Raji (cell line): ENCODE data around the gene RPH3AL.

Experiments
- POLR2A ChIP-seq: IDR thresholded peaks from 2 replicates; pipeline ENCODE4 v1.6.1; 2011; ENCODE audit warnings: low read depth, low read length, control low read depth; ENCODE audit not compliant: insufficient read depth

The RPH3AL gene

DNA sequence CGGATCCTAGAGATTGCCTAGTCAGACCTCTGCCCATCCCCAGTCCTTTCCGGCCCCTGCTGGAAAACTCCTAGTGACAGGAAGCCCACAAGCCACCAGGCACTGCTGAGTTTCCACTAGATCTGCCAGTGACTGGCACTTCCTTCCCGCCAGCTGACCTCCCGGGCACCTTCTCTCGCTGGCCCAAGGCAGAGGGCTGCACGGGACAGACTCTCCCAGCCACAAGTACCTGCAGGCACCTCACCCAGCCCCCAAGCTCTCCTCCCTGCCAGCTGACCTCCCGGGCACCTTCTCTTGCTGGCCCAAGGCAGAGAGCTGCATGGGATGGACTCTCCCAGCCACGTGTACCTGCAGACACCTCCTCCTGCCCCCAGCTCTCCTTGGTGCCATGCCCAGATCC, 104.8 kb downstream of the RPH3AL start:
- no peak for TF ChIP-seq POLR2A

- TF ChIP-seq POLR2A, result no peak
These were observed 105.7 kb downstream of the RPH3AL start for GRCh38 chr17:246851-247421.

DNA sequence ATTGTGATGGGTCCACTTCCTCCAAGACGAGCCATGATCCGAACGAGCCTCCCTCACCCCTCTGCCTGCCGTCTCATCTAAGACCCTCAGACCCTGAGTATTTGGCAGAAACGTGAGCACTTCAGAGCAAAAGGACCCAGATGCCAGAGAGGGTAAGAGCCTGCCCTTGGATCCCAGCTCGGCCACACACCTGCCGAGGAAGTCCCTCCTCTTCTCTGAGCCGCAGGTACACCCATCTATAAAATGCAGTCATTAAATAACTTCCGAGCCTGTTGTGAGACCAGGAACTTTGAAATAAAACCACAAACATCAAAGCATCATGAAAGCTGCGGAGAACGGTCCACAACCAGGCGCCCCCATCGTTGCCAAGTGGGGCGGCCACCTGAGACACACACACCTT, 106.4 kb downstream of the RPH3AL start:
- TF ChIP-seq POLR2A, result no peak

GRCh38 chr17:245611-246010, 107.0 kb downstream of the RPH3AL start:
- no peak for TF ChIP-seq POLR2A

- TF ChIP-seq POLR2A, result no peak
These were observed 107.6 kb downstream of the RPH3AL start for GRCh38 chr17:245020-245419.

- no peak for TF ChIP-seq POLR2A
These were observed 113.7 kb downstream of the RPH3AL start for GRCh38 chr17:238964-239259.

DNA sequence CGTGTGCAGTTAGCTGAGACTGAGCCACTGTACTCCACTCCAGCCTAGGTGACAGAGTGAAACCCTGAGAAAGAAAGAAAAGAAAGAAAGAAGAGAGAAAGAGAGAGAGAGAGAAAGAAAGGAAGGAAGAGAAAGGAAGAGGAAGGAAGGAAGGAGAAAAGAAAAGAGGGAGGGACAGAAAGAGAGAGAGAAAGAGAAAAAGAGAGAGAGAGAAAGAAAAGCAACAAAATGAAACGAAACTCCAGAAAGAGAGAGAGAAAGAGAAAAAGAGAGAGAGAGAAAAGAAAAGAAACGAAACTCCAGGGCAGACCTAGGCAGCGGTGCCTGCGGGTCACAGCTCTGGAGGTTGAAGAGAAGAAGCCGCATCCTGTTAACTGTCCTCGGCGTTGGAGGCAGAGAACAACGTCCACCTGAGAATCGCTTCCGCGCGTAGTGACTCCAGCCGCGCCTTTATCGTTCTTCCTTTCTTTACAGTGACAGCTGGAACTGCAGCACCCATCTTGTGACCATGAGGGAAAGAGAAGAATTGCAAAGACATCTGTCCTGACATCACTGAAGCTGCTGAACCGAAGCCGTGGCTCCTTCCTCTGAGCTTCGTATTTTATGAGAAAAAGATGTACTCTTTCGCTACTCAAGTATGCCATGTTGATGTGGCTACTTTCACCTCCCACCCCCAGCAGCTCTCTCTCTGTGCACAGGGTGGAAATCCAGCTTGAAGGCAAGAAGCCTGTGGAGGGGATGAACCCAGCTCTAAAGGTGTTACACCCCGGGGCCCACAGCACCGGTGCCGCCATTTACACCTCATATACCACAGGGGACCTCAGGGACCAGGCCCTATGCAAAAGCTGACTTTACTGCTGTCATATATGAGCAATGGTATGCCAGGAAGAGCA, 114.3 kb downstream of the RPH3AL start:
- no peak for TF ChIP-seq POLR2A

- TF ChIP-seq POLR2A, result no peak
These were observed 115.1 kb downstream of the RPH3AL start for GRCh38 chr17:237406-237955.

- no peak for TF ChIP-seq POLR2A
These were observed 115.8 kb downstream of the RPH3AL start for GRCh38 chr17:236641-237405.

DNA sequence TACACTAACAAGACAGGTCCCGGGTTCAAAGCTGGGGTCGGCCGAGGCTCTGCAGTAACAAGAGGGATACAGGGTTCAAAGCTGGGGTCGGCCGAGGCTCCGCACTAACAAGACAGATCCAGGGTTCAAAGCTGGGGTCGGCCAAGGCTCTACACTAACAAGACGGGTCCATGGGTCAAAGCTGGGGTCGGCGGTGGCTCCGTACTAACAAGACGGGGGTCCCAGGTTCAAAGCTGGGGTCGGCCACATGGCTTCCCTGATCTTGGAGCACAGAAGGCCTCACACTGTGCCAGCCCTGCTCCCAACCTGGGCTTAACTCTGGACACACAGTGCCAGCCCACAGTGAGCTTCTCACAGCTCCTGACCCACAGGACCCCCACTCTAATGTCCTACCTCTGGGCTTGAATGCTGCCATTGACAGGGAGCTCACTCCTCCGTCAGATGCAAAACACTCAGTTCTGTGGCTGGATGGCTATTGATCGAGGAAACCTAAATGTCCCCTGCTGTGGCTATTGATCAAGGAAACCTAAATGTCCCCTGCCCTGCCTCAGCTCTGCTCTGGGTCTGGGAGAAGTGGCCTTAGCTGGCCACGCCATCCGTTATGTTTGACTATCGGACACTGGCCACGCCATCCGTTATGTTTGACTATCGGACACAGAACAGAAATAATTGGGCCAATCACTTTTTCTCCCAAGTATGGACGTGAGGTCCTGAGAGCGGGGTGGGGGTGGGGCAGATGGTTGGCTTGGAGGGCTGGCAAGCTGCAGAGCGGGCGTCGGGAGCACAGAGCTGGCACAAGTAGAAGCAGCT, 116.6 kb downstream of the RPH3AL start:
- no peak for TF ChIP-seq POLR2A

DNA sequence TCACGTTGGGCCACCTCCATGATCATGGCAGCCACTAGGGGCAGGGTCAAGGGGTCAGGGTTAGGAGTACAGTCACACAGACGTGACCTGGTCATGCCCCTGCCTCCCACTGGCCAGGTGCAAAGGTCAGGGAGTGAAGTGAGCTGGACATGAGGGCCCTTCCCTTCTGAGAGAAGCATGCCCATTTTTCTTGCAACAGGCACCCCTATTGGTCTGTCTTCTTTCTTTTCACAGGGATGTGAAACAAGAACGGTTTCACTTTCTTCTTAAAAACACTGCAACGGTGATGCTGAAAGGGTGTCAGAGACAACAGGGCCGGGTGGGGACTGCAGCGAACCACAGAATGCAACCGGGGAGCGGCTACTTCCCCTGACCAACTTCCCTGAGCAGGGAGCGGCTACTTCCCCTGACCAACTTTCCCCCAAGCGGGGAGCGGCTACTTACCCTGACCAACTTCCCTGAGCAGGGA, 119.1 kb downstream of the RPH3AL start:
- no peak for TF ChIP-seq POLR2A

GRCh38 chr17:231966-232807, 120.4 kb downstream of the RPH3AL start:
- no peak for TF ChIP-seq POLR2A

DNA sequence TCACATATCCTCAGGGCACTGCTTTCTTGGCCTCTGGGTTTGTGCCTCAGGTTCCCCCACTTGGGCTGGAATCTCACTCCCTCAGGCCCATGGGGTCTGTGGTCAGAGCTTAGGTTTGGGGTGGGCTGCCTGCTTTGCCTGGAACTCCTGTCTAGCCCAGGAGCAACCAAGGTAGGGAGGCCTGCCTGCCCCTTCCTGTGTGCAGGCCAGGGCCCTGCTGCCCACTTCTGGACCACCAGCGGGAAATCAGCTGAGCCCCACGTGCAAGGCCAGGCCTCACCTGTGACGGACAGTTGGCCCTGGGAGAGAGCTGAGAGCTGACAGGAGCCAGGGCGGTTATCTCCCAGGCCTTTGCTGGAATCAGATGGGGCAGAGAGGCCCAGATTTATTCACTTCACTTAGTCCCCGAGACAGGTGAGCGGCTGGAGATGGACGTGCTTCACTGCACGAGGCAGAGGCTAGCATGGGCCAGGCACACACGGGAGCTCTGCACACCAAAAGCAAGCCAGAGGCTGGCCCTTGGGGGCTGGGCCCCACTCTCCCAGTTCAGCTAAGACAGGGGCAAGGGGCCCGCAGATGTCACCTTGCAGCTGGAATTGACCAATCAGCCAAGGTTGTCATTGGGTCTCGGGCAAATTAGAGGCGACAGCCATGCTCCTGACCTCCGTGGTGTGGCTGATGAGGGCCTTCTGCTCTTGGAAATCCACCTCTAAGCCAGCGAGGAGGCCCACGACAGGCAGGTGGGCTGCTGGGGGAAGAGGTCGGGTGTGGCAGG, 121.2 kb downstream of the RPH3AL start:
- TF ChIP-seq POLR2A, result no peak
